HG03378 (cell line): ENCODE data around the gene MEGF6.

Source experiments
- ATAC-seq: cut with Tn5 transposase; IDR thresholded peaks from one replicate; pipeline ENCODE4 v1.9.1; 2021; ENCODE audit warnings: mild to moderate bottlenecking, moderate library complexity; ENCODE audit not compliant: unreplicated experiment

MEGF6 gene

DNA sequence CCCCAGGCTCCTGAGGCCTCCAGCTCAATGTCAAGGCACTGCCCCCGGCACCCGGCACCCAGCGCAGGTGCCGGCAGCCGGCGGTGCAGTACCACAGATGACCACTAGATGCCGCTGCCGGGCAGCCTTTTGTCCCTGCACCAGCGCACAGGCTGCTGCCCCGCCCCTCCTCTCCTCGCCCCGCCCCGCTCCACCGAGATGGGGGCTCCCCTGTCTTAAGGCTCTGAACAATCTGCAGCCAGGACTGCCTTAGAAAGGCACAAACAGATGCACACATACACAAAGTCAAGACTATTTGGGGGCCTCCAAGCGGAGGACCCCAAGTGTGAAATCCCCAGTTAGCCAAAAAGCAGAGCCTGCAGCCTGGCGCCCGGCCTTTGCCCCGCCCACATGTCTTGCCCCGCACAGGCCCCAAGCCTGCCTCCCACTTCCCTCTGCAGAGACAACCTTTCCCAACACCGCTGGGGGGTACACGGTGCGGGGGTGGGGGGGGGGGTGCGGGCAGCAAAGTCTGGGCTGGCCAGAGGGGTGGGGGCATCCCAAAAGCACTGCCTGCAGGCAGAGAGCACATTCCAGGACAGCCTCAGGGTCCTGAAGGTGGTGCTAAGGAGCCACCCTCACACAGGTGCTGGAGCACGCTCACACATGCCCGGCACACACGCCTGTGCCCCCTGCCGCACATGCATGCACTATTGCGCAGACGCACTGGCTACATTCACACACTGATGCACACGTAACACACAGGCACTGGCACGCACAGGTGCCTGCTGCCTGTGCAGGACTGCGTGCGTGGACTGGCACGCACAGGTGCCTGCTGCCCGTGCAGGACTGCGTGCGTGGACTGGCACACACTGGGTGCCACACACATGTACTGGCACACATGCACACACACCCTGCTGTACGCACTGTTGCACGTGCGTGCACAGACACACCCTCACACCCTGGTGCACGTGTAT is 119.7 kb downstream of the MEGF6 start:
- no peak for ATAC-seq

DNA sequence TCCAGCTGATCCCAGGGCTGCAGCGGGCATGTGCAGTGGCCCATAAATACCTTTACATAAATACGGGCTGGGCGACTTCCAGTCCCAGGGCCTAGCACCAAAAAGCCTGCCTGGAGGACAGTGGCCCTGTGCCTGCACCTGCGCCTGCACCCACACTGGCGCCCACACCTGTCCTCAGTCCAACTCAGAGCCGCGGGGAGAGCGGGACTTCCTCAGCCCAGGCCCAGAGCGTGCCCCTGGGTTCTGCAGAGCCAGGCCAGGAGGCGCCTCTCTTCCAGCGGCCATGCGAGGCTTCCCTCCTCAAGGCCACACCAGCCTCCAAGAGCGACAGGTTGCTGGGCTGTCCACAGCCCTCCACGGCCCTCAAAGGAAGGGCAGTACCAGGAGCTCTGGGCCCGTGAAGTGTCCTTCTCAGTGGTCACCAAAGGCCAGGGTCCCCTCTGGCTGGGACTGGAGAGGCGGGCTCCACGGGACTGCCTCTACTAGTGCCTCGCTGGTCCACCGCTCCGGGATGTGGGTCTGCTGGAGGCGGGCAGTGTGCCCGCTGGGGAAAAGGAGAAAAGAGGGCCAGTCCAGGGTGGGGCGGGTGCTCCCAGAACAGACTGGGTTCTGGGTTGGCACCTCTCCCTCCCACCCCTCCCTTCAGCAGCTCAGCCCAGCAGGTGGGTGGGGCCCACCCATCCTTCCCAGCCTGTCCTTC is 121.1 kb downstream of the MEGF6 start:
- no peak for ATAC-seq

DNA sequence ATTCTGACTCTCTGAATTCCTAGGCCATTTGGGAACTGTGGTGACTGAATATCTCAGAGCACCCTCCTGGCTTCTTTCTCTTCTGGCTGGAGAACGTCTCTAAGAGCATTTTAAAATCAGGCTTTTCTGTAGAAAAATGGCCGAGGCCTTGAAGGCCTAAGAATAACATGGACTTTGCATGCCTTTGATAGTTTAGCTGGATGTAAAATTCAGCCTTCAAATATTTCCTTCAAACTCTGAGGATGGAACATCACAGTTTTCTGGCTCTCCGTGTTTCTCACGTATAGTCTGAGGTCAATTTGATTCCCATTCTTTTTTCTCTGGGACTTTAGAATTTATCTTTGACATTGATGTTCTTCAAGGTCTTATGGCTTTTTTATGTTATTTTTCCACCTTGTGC is 122.9 kb downstream of the MEGF6 start:
- ATAC-seq = no peak

DNA sequence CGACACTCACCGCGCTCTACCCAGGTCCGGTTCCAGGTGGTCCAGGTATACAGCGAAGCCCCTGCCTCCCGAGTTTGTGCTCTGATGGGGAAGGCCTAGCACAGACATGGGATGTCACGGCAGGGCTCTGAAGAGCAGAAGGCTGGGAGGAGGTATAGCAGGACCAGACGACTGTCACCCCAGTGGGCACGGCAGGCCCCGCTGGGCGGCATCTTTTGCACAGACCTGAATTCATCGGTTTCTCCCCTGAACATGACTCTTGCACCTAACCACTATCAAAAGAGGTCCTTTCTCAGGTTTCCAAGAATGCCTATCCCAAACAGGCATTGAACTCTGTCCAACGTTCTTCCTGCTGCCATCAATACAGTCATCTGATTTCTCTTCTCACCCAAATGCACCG is 126.3 kb downstream of the MEGF6 start:
- ATAC-seq = no peak

DNA sequence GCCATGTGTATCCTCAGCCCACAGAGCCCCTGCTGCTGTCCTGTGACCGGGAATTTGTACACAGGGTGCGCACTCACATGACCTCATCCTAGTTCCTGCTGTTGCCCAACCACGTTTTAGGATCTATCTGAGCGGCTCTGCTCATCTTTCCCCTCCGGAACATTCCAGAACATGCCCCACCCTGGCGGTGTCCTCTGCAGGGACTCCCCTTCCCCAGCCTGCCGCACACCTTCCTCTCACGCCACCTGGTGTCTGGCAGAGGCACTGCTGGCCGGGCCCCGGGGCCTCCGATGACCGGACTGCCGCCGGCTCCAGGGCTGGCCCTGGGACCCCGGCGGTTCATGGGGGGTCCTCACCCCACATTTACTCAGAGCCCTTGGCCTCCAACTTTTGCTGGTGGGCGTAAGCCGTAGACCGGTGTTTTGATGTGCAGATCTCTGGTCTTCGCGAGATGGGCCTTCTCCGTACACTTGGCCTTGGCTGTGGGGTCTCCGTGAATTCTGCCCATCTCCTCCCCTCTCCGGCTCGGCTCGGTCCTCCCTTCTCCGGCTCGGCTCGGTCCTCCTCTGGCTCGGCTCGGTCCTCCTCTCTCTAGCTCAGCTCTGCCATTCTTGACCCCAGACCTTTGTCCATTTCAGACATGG is 127.4 kb downstream of the MEGF6 start:
- no peak for ATAC-seq

DNA sequence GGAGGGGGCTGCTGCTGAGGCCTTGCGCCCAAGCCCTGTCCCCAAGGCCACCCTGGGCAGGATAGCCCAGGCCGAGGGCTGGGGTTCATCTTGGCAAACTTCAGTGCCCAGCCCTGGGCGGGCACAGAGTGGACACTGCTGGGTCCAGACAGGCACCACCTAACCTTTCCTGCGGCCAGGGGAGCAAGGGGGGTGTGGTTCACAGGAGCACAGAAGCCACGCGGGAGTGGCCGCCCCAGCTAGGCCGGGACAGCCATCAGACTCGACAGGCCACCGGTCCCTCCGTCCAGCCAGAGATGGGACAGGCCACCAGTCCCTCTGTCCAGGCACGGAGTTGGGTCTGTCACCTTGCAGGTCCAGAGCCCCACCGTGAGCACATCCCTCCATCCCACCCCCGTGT is 127.9 kb downstream of the MEGF6 start:
- ATAC-seq = no peak

DNA sequence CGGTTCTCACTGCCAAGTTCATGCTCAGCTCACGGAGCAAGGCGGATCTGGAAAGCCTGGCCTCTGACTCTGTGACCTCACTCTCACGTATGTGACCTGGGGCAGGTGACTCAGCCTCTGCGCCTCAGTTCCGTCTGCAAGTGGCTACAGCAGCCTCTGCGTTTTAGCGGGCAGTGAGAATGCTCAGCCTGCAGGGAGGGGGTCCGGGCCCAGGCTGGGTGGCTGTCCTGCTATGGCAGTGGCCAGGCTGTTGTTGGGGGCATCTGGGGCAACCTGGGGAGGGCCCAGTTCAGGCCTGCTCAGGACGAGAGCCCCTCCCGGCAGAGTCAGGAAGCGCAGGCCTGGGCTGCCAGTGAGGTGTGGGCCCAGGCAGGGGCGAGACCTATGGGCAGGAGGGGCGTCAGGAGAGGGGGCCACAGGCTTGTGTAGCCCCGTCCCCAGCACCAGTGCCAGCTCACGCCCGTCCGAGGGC is 128.9 kb downstream of the MEGF6 start:
- ATAC-seq = no peak

DNA sequence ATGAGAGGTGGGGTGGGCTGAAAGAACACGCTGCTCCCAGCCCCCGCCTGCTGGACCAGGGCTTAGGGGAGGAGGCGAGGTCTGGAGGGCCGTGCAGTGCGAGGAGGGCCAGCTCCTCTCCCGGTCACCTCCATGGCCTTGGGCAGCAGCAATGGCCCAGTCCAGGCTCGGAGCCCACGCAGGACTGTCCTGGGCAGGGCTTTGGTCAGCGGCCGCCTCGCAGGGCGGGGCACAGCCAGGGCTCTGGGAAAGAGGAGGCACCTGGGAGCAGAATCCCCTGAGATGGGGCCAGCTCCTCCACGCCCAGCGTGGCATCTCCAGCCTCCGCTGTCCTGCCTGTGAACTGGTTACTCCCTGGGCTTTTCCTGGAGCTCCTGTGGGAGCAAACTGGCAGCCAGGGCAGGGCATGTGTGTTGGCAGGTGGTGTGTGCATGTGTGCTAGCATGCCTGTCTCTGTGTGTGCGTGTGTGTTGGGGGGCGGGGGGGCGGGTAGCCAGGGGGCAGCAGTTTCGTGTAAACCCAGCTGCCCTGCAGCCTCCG is 129.4 kb downstream of the MEGF6 start:
- no peak for ATAC-seq

DNA sequence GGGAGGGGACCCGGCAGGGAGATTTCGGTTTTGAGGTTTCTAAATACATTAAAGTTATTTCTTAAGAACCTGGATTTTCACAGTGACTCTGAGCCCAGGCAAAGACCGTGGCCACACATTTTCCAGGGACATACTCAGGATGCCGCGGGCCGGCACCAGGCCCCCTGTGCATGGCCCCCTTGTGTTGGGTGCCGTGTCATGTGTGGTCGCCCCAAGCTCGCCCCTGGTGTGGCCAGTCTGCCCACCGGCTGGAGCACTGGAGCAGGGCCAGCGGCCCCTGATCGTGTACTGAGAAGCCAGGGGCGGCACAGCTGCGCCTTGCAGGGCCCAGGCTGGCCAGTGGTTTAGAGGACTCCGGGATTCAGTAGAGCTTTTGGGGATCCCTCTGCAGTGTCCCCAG is 130.3 kb downstream of the MEGF6 start:
- no peak for ATAC-seq

DNA sequence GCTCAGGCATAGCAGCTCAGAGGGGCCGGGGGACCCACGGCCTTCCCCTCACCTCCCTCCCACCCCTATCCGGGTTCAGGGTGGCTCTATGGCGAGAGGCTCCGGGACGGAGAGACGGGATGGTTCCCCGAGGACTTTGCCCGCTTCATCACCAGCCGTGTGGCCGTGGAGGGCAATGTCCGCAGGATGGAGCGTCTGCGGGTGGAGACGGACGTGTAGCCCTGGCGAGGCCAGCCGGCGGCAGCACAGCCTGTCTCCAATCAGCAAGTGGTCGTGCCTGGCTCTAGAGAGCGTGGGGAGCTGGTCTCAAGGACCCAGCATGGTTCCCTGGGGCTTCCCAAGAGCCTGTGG is 131.0 kb downstream of the MEGF6 start:
- no peak for ATAC-seq

DNA sequence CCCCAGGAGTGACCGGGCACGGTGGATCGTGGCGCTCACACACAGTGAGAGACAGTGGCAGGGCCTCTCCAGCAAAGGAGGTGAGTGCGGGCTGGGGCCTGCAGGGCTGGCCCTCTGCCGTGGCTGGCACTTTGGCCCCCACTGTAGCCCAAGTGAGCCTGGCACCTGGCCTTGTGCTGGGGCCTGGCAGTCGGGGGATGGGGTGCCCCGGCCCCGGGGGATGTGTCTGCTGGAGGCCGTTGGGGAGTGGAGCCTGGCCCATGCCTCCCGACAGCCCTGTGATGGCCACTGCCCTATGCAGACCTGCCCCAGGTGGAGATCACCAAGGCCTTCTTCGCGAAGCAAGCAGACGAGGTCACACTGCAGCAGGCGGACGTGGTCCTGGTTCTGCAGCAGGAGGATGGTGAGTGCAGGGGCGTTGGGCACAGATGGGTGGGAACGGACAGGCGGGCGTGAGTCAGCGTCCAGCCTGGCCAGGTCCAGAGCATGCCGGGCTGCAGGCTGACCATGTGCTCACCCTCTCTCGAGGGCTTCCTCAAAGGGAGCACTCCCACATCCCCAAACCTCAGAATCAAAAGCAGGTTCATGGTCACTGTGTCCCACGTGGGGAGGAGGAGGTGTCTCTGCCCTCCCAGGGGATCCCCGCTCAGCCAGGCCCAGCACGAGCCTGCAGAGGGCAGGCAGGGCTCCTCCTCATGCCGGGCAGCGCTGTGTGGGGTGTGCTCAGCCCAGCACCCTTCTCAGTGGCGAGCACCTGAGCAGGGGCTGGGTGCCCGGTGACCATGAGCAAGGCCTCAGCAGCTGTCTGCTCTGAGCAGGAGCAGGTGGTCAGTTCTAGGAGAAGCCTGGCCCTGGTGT is 131.6 kb downstream of the MEGF6 start:
- no peak for ATAC-seq

DNA sequence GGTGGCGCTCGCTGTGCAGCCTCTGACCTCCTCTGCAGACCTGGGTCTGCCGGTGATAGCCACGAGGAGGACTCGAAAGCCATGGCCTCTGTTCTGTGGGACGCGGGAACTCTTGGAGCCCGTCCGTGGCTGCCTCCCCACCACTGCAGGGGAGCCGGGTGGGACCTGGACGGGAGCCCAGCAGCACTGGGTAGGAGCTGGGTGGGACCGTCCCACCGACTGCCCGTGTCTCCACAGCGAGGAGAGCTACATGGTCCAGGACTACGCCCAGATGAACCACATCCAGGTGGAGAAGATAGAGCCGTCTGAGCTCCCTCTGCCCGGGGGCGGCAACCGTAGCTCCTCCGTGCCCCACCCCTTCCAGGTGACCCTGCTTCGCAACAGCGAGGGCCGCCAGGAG is 133.1 kb downstream of the MEGF6 start:
- ATAC-seq = no peak

DNA sequence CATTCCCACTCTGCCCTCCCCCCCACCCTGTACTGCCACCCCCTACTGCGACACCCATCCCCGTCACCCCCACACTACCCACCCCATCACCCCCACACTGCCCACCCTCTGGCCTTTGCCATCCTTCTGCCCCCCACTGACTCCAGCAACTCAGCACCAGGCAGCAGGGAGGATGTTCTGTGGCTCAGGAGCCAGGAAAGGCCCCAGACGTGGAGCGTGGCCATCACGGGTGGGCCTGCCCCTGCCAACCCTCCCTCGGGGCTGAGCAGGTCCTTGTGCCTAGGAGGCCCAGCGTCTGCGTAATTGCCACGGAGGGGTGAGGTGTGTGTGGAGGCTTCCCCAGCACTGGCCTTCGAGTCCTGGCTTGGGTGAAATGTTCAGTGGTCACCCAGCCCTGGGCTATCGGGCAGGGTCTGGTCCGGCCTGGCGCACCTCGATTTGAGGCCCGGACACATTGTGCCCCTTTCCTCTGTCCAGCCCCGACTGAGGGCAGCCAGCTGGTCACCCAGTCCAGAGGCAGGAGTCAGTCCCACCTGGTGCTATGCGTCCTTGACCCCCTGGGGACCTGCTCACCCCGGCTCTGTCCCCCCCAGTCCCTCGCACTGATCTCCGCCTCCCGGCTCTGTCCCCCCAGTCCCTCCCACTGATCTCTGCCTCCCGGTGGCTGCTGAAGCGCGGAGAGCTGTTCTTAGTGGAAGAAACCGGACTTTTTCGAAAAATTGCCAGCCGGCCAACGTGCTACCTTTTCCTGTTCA is 133.9 kb downstream of the MEGF6 start:
- no peak for ATAC-seq

DNA sequence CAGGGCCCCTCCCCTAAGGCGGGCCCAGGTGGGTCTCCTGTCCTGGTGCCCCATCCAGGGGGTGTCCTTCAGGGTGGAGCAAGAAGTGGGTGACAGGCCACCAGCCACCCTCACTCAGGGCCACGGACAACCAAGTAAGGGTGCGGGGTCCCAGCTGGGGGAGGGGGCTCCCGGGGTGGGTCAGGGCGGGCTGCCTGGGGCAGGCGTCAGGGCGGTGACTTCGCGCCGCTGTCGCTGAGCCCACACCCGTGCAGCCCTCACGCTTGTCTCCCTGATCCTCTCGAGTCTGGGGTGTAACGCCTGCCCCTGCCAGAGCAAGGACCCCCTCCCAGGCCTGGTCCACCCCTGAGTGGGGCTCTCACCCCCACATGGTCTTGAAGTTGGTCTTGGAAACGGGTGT is 134.6 kb downstream of the MEGF6 start:
- no peak for ATAC-seq

DNA sequence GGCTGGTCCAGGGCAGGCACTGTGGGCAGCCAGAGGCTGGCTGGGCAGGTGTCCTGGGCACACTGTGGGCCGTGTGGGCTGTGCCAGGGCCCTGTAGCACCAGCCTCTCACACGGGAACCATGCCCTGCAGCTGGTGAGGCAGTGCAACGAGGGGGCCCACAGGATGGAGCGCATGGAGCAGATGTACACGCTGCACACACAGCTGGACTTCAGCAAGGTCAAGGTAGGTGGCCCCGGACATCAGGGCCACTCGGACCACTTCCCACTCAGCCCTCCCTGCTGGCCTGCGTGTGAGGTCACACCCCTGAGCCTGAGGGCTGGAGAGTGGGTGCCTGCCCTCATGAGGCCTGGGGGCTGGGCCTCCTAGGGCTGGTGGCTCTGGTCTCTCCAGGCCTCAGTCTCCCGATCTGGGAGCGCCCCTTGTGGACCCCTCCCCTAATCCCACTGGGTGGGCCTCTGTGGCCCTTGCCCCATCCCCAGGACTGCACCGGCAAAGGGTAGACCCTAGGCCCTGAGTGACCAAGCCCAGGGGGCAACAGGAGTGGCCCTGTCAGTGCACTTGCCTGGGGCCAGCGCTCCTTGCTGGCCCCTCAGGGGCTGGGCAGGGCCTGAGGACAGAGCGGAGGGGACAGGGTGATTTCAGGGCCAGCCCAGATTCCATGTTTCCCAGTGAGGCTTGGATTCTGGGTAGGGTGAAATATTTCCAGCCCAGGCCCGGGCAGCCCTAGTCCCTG is 135.3 kb downstream of the MEGF6 start:
- ATAC-seq = no peak

DNA sequence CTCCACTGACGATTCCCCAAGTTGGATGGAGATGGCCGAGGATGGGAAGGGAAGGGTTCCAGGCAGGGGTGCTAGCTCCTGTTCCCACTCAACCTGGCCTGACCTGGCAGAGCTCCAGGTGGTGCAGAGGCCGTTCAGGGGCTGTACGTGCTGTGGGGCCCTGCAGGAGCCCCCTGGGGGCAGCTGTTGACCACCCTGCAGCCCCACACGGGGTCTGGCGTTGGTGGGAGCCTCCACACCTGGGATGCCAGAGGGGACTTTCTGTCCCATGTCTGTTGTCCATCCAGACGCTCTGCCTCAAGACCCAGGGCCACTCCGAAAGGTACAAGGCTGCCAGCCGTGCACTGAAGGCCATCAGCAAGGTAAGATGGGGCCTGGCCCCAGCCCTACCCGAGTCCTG is 136.9 kb downstream of the MEGF6 start:
- no peak for ATAC-seq

DNA sequence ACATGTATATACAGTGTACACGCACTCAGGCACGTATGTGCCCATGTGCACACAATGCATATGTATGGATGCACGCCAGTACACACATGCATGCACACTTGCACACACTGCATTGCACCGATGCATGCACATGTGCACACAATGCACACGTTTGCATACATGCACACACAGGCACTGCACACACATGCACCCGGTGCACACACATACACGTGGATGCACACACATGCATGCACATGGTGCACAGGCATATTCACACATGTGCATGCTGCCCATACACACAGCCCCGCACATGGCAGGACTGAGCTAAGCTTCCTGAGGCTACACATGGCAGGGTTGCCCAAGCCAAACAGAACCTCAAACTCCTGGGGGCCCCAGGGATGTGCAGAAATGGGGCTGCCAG is 137.3 kb downstream of the MEGF6 start:
- no peak for ATAC-seq

DNA sequence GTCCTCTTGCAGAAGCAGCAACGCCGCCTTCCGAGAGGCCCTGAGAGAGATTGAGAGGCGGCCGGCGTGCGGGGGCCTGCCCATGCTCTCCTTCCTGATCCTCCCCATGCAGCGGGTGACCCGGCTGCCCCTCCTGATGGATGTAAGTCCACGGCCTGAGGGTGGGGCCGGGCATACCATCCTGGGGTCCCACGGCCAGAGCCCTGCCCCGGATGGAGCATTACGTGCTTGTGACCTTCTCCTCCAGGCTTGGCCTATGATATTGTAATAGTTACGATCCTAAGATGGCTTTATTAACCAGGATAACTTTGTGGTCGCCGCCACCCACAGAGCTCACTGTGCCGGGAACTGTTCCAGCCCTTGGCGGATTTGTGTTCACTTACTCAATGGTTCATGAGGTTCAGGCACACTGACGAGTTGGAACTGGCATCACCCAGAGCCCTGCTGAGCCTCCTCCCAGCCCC is 137.9 kb downstream of the MEGF6 start:
- no peak for ATAC-seq

DNA sequence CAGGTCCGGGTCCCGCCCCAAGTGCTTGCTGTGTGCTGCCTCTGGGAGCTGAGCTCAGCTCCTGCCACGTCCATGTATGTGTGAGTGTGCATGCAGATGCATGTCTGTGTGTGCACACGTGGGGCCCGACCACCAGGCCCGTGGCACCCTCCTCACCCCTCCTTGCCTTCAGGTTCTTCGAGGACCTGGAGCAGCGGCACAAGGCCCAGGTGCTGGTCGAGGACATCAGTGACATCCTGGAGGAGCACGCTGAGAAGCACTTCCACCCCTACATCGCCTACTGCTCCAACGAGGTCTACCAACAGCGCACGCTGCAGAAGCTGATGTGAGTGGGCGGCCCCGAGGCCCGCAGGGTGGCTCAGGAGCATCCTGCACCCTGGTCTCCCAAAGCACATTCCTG is 138.4 kb downstream of the MEGF6 start:
- no peak for ATAC-seq
